KG1 (cell line): Measurements from ENCODE around the gene ADPRHL1.

ENCODE experiments used
- DNase-seq: peaks from one replicate; lab custom pipeline; 2025; lab: John Stamatoyannopoulos, UW

Gene ADPRHL1

GRCh38 chr13:113452942-113453901 lies at the start of gene ADPRHL1:
Gene ADPRHL1 (minus strand): TSS chr13:113453488. CDS start chr13:113453437, 51 bp downstream.
- DNase-seq = no peak

- no peak for DNase-seq
Observed at GRCh38 chr13:113502686-113503085, 49.4 kb upstream of the ADPRHL1 start.

GRCh38 chr13:113500530-113501265 lies 47.4 kb upstream of the ADPRHL1 start:
- DNase-seq = no peak

GRCh38 chr13:113499936-113500335 lies 46.6 kb upstream of the ADPRHL1 start:
- DNase-seq = no peak

DNA sequence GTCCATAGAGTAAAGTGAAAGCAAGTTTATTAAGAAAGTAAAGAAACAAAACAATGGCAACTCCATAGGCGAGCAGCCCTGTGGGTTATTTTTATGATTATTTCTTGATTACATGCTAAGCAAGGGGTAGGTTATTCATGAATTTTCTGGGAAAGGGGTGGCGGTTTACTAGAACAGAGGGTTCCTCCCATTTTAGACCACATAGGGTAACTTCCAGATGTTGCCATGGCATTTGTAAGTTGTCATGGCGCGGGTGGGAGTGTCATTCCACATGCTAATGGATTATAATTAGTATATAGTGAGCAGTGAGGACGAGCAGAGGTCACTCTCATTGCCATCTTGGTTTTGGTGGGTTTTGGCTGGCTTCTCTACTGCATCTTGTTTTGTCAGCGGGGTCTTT lies 45.6 kb upstream of the ADPRHL1 start:
- no peak for DNase-seq

GRCh38 chr13:113497217-113497616 lies 43.9 kb upstream of the ADPRHL1 start:
- no peak for DNase-seq

DNA sequence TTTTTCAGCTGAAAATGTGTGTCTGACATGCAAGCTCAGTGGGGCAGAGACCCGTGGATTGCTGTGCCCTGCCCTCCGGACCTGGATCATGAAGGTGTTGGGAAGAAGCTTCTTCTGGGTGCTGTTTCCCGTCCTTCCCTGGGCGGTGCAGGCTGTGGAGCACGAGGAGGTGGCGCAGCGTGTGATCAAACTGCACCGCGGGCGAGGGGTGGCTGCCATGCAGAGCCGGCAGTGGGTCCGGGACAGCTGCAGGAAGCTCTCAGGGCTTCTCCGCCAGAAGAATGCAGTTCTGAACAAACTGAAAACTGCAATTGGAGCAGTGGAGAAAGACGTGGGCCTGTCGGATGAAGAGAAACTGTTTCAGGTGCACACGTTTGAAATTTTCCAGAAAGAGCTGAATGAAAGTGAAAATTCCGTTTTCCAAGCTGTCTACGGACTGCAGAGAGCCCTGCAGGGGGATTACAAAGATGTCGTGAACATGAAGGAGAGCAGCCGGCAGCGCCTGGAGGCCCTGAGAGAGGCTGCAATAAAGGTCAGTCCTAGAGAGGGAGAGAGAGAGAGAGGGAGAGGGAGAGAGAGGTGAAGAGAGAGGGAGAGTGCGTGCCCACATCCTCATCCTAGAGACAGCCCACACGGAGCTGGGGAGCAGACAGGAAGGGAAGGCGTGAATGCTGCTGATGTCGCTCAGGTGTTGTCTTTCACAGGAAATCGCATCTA lies 42.4 kb upstream of the ADPRHL1 start:
- no peak for DNase-seq

- no peak for DNase-seq
Observed at GRCh38 chr13:113493315-113493951, 40.1 kb upstream of the ADPRHL1 start.

DNA sequence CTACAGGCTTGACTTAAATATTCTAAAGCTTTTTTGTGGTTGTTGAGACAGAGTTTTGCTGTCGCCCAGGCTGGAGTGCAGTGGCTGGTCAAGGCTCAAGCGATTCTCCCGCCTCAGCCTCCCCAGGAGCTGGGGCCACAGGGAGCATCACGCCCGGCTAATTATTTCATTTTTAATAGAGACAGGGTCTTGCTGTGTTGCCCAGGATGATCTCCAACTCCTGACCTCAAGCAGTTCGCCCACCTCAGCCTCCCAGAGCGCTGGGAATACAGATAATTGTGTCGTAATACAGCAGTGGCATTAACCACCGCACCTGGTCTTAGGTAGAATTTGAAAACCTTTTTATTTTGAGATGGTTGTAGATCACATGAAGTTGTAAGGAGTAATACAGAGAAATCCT lies 38.7 kb upstream of the ADPRHL1 start:
- DNase-seq = no peak

GRCh38 chr13:113491418-113491883 lies 38.2 kb upstream of the ADPRHL1 start:
- no peak for DNase-seq

- peak; percentile 69 for DNase-seq
Observed at GRCh38 chr13:113490496-113491417, 37.5 kb upstream of the ADPRHL1 start, which contains the start of gene DCUN1D2. Gene DCUN1D2 (minus strand): TSS chr13:113490711. CDS start chr13:113490669, 42 bp downstream.

DNA sequence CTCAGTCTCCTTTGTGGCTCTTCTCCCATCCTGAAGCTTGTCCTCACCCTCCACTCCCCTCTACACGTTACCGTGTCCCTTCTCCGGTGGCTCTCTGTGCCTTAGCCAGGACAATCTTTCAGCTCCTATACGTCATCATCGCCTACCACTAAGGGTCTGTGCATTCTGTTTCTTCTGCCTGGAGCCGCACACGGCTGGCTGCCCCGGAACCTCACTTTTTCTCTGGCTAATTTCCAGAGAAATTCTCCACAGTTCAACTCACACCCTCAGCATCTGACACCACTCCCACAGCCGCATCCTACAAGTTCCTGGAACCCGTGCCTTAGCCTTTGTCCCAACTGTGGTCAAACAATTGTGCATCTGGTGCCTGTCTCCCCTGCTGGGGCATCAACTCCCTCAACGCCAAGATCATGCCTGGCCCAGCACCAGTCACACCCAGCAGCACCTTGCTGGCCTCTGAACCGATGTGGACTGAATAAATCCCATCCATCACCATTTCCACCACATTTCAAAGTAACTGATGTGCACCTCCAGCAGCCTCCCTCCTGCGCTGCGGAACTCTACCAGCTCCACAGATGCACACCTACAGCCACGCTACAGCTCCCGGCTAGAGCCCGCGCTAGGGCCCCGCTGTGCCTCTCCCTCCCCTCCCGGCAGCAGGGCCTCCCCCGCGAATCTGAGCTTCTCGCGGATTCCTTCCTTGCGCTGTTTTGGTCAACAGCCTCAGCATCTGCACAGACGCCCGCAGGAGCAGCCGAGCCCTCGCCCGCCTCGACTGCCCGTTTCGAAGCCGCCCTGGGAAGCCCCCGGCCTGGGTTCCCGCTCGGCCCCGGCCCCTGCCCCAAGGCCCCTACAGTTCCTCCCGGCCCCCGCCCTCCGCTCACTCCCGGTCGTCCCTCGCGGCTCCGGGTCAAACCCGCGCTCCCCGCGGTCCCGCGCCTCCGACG lies 36.5 kb upstream of the ADPRHL1 start:
- DNase-seq = no peak

DNA sequence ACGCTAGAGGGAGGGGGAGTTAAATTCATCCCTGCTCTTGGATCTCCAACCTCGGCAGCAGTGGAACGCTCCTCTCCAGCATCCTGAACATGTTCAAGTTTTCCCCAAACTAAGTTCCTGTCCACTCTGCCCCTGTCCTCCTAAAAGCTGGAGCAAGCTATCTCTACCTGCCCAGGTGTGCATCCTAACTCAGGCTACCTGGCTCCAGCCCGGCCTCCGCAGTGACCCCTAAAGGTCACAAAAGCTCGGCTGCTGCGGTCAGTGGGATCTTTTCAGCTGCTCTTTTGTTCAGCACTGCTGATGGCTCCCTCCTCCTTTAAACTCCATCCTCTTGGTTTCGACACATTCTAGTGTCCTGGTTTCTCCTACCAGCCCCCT lies 35.9 kb upstream of the ADPRHL1 start:
- no peak for DNase-seq

DNA sequence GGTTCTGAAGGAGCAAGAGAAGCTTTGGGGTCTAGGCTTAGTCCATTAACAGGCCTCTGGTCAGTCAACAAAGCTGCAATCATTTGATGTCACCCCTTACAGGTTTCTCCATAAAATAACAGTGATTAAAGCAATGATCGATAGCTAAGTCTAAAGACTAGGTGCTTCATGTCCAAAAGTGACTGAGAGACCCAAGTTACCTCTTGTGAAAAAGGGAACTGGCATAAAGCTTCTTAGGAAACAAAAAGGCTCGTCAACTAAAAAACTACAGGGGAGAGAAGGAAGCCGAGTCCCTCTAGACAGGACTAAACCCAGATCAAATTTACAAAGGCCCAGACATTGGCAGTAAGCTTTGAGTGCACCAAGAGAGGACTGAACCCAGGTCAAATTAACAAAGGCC lies 35.0 kb upstream of the ADPRHL1 start:
- no peak for DNase-seq

- DNase-seq = no peak
Observed at GRCh38 chr13:113486698-113487097, 33.4 kb upstream of the ADPRHL1 start.

DNA sequence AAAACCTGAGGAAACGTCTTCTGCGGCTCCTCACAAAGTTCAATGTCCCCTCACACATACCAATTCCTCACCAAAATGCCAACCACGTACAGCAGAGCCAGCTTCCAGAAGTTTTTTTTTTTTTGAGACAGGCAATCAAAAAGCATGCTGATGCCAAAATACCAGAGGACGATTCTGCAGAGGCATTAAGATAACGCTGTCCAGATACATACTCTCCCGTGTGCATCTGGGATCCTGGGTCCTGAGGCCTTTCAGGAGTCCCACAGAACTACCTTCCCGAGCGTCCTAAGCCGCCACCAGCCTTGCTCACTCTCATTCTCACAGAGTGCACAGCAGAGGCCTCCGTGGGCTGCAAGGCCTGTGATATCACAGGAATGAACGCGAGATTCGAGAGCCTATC lies 32.3 kb upstream of the ADPRHL1 start:
- DNase-seq = no peak

DNA sequence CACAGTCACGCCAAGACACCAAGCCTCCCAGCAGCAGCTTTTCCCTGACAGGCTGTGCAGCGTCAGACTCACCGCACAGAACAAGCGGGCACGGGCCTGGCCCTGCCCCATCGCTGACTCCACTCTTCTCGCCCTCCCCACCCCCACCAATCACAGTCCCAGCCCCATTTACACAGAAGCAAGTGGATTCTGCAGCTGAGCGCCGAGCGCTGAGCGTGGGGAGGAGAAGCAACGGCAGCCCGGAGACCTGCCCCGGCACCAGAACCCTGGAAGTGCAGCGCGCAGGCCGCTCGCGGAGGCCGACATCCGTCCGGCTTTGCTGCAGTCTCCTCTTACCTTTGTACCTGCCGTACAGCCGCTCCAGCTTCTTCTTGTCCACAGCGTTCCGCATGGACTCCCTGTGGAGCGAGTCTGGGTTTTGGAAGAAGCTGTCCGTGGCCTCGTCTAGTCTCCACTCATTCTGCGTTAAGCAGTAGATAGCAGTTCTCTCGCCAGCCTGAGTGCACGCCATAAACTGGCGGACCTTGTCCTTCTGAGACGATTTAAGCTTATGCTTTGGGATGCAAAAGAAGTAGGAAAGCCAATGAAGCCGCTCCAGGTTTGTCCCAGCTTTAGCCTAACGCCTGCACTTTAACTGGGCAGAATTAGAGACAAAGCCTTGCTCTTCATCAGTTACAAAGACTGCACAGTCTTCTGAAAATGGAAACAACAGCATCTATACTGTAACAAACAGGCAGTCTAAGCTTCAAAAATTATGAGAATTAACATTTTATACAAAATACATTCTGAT lies 30.4 kb upstream of the ADPRHL1 start:
- DNase-seq = no peak

GRCh38 chr13:113483081-113483480 lies 29.8 kb upstream of the ADPRHL1 start:
- DNase-seq = no peak

- DNase-seq = no peak
Observed at GRCh38 chr13:113479179-113479578, 25.9 kb upstream of the ADPRHL1 start.
